Tibial nerve (tissue), 4 donors: ENCODE data around the gene SMAD4. TPM values are rescaled to one million over a fixed set of nuclear protein-coding genes. Genes with fewer than 3 reads are reported as not detected.

Experiments used
- DNase-seq, 2 donors: peaks; one replicate each; pipeline ENCODE4 v3.0.0-alpha.2; 2019; ENCODE audit warnings: low spot score in 2 of 2
- H3K27ac ChIP-seq, 4 donors: fragments of 200-600 bp; sonication (generic) in 3 of 4; one replicate each; pipeline ENCODE4 v1.5.1; 2017 to 2019; ENCODE audit warnings: mild to moderate bottlenecking in 1 of 4
- H3K27me3 ChIP-seq, 2 donors: fragments of 200-600 bp; sonication (generic) in 1 of 2; one replicate each; pipeline versions ENCODE4 v1.5.1 to v1.6.0; 2017 to 2019
- H3K36me3 ChIP-seq, 3 donors: fragments of 200-600 bp; sonication (generic); one replicate each; pipeline ENCODE4 v1.5.1; 2018 to 2019
- H3K4me1 ChIP-seq, 4 donors: fragments of 200-600 bp; sonication (generic) in 3 of 4; one replicate each; pipeline ENCODE4 v1.5.1; 2017 to 2019
- H3K4me3 ChIP-seq, 4 donors: fragments of 200-600 bp; sonication (generic) in 3 of 4; one replicate each; pipeline ENCODE4 v1.5.1; 2017 to 2019; ENCODE audit warnings: mild to moderate bottlenecking in 1 of 4, moderate library complexity in 1 of 4
- H3K9me3 ChIP-seq, 4 donors: fragments of 200-600 bp; sonication (generic) in 3 of 4; one replicate each; pipeline ENCODE4 v1.5.1; 2017 to 2019
- EP300 ChIP-seq, 2 donors: sonication (generic); formaldehyde crosslinking; IDR thresholded peaks; one replicate each; pipeline ENCODE4 v1.6.1; 2017; ENCODE audit warnings: antibody characterized with exemption in 2 of 2, mild to moderate bottlenecking in 1 of 2
- POLR2A ChIP-seq, 2 donors: fragments of 450-650 bp; IDR thresholded peaks; one replicate each; pipeline ENCODE4 v1.6.1; 2017; ENCODE audit warnings: antibody characterized with exemption in 2 of 2, mild to moderate bottlenecking in 2 of 2, moderate library complexity in 2 of 2
- WGBS, 2 donors: methylation state at CpG; one replicate each; pipeline ENCODE4 v1.1.5; 2018; 5-methylcytosine and 5-hydroxymethylcytosine counted together
- total RNA-seq, 4 donors: library from RNA; depleted of rRNA; stranded (reverse); fragments of >200 nt; gene quantifications; one replicate each; pipeline ENCODE4 v1.1.0, GENCODE V29; 2016
- TF ChIP-seq, protein P1 (sequence below), 5 experiments: fragments of 200-600 bp in 3 of 5; fragments of 450-650 bp in 2 of 5; sonication (generic) in 3 of 5; IDR thresholded peaks; one replicate each; pipeline ENCODE4 v1.5.1; 2016 to 2019; ENCODE audit warnings: antibody characterized with exemption in 5 of 5, mild to moderate bottlenecking in 3 of 5, moderate library complexity in 2 of 5

Gene SMAD4
- total RNA-seq, 4 donors from 2014 or later: 100 to 182 (median 148) TPM

- peaks cover 0 to 16% (median 7%) of the 10 kb centered on the region in 4 donors for H3K4me1 ChIP-seq
- WGBS, 2 donors: 86 to 89% methylated on average over 1 of the region's 1 CpG
- no peak overlapping the region for H3K4me3 ChIP-seq
- H3K9me3 ChIP-seq: no peaks in the 10 kb centered on the region
- no peaks in the 10 kb centered on the region for H3K27me3 ChIP-seq
- no peak for DNase-seq
- TF ChIP-seq EP300 (IDR thresholded peaks at IDR 0.05) (no peak), POLR2A (IDR thresholded peaks at IDR 0.05) (no peak)
- TF ChIP-seq, protein P1, sequence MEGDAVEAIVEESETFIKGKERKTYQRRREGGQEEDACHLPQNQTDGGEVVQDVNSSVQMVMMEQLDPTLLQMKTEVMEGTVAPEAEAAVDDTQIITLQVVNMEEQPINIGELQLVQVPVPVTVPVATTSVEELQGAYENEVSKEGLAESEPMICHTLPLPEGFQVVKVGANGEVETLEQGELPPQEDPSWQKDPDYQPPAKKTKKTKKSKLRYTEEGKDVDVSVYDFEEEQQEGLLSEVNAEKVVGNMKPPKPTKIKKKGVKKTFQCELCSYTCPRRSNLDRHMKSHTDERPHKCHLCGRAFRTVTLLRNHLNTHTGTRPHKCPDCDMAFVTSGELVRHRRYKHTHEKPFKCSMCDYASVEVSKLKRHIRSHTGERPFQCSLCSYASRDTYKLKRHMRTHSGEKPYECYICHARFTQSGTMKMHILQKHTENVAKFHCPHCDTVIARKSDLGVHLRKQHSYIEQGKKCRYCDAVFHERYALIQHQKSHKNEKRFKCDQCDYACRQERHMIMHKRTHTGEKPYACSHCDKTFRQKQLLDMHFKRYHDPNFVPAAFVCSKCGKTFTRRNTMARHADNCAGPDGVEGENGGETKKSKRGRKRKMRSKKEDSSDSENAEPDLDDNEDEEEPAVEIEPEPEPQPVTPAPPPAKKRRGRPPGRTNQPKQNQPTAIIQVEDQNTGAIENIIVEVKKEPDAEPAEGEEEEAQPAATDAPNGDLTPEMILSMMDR (IDR thresholded peaks at IDR 0.05): no peak
- no peak overlapping the region for H3K27ac ChIP-seq
- peaks cover 0 to 47% (median 0%) of the 10 kb centered on the region in 3 donors for H3K36me3 ChIP-seq
Observed at GRCh38 chr18:51069885-51070284, 39.9 kb downstream of the SMAD4 start.

DNA sequence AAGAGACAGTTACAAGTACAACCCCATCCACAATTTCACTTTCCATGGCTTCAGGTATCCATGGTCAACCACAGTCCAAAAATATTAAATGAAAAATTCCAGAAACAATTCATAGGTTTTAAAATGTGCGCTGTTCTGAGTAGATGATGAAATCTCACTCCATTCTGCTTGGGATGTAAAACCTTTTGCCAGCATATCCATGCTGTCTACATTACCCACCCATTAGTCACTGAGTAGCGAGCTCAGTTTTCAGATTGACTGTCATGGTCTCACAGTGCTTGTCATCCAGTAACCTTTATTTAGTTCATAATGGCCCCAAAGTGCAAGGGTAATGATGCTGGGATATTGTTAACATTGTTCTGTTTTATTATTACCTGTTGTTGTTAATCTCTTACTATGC, 40.5 kb downstream of the SMAD4 start:
- Histone ChIP-seq H3K4me3 (no peak overlapping the region), H3K9me3 (no peaks in the 10 kb centered on the region), H3K27me3 (no peaks in the 10 kb centered on the region), H3K36me3 (peaks cover 0 to 42% (median 0%) of the 10 kb centered on the region in 3 donors), H3K27ac (no peak overlapping the region), H3K4me1 (peaks cover 0 to 21% (median 7%) of the 10 kb centered on the region in 4 donors)
- 79 to 83% methylated on average over 2 of the region's 2 CpGs for WGBS, 2 donors
- no peak for DNase-seq
- TF ChIP-seq, protein P1 (IDR thresholded peaks at IDR 0.05): no peak
- no peak for TF ChIP-seq EP300 (IDR thresholded peaks at IDR 0.05)
- no peak for TF ChIP-seq POLR2A (IDR thresholded peaks at IDR 0.05)

- no peak for DNase-seq
- no peak overlapping the region for H3K27ac ChIP-seq
- WGBS, 2 donors: 93% methylated on average over 6 of the region's 6 CpGs
- TF ChIP-seq POLR2A (IDR thresholded peaks at IDR 0.05): no peak
- no peak for TF ChIP-seq EP300 (IDR thresholded peaks at IDR 0.05)
- TF ChIP-seq, protein P1 (IDR thresholded peaks at IDR 0.05): no peak
- H3K27me3 ChIP-seq: no peaks in the 10 kb centered on the region
- peaks cover 0 to 46% (median 0%) of the 10 kb centered on the region in 3 donors for H3K36me3 ChIP-seq
- H3K4me1 ChIP-seq: peaks cover 0 to 26% (median 7%) of the 10 kb centered on the region in 4 donors
- no peaks in the 10 kb centered on the region for H3K9me3 ChIP-seq
- H3K4me3 ChIP-seq: no peak overlapping the region
Observed at GRCh38 chr18:51072586-51073313, 42.7 kb downstream of the SMAD4 start.

- no peak for TF ChIP-seq EP300 (IDR thresholded peaks at IDR 0.05)
- no peak for TF ChIP-seq POLR2A (IDR thresholded peaks at IDR 0.05)
- TF ChIP-seq, protein P1 (IDR thresholded peaks at IDR 0.05): no peak
- WGBS, 2 donors: 55 to 66% methylated on average over 1 of the region's 1 CpG
Observed at GRCh38 chr18:51074605-51075004, 44.6 kb downstream of the SMAD4 start.

GRCh38 chr18:51076503-51076902, 46.5 kb downstream of the SMAD4 start:
- 83 to 90% methylated on average over 4 of the region's 4 CpGs for WGBS, 2 donors
- H3K27me3 ChIP-seq: no peaks in the 10 kb centered on the region
- peaks cover 0 to 66% (median 0%) of the 10 kb centered on the region in 3 donors for H3K36me3 ChIP-seq
- H3K9me3 ChIP-seq: no peaks in the 10 kb centered on the region
- no peak overlapping the region for H3K27ac ChIP-seq
- TF ChIP-seq EP300 (IDR thresholded peaks at IDR 0.05): no peak
- TF ChIP-seq POLR2A (IDR thresholded peaks at IDR 0.05): no peak
- TF ChIP-seq, protein P1 (IDR thresholded peaks at IDR 0.05): no peak
- no peak for DNase-seq
- no peak overlapping the region for H3K4me3 ChIP-seq
- H3K4me1 ChIP-seq: peaks cover 0 to 25% (median 2%) of the 10 kb centered on the region in 4 donors

More at GRCh38 chr18:51074605-51075004, 44.6 kb downstream of the SMAD4 start:
- no peak overlapping the region for H3K27ac ChIP-seq
- peaks cover 0 to 47% (median 0%) of the 10 kb centered on the region in 3 donors for H3K36me3 ChIP-seq
- no peaks in the 10 kb centered on the region for H3K27me3 ChIP-seq
- H3K9me3 ChIP-seq: no peaks in the 10 kb centered on the region
- no peak overlapping the region for H3K4me3 ChIP-seq
- DNase-seq: no peak
- peaks cover 0 to 26% (median 7%) of the 10 kb centered on the region in 4 donors for H3K4me1 ChIP-seq
